GM23248 (cell line): ENCODE measurements around the gene METTL21C.

Experiments used
- EZH2 ChIP-seq: fragments of 200-600 bp; sonication (generic); IDR thresholded peaks from 2 replicates; pipeline ENCODE4 v1.6.1; 2018; ENCODE audit warnings: antibody characterized with exemption, mild to moderate bottlenecking; ENCODE audit not compliant: insufficient read depth, poor library complexity, severe bottlenecking
- EZH2phosphoT487 ChIP-seq: fragments of 200-600 bp; sonication (generic); IDR thresholded peaks from 2 replicates; pipeline ENCODE4 v1.6.1; 2018; ENCODE audit warnings: antibody characterized with exemption, moderate library complexity, mild to moderate bottlenecking, low read depth; ENCODE audit not compliant: insufficient read depth

- no peak for TF ChIP-seq EZH2
- TF ChIP-seq EZH2phosphoT487: no peak
Observed at GRCh38 chr13:102651392-102651791, 43.5 kb downstream of the METTL21C start.
